T-cell (primary cell): Measurements from ENCODE around the gene HMX2. TPM values are rescaled to one million over a fixed set of nuclear protein-coding genes. Genes with fewer than 3 reads are reported as not detected.

Experiments used
- ATAC-seq, 4 experiments: fragments of 200-7000 bp in 3 of 4; fragments of 150-1000 bp in 1 of 4; cut with Tn5 transposase; replicated peaks in 1 of 4; 1 replicate in 3 of 4; 2 replicates in 1 of 4; pipeline ENCODE4 v1.10.0; 2021; ENCODE audit warnings: moderate library complexity in 3 of 4, mild to moderate bottlenecking in 2 of 4, moderate number of reproducible peaks in 1 of 4
- CTCF ChIA-PET, 2 donors: fragments of 300-600 bp; sonication (Branson Sonifier 250); formaldehyde crosslinking; loops; one replicate each; lab custom pipeline; 2022; ENCODE audit warnings: antibody characterized with exemption in 2 of 2; lab: Charles Lee
- POLR2A ChIA-PET, 2 donors: fragments of 300-600 bp; sonication (Branson Sonifier 250); formaldehyde crosslinking; loops; one replicate each; lab custom pipeline; 2022; ENCODE audit warnings: antibody characterized with exemption in 2 of 2; lab: Charles Lee
- DNase-seq, 35 experiments: peaks; one replicate each; pipeline versions ENCODE4 v3.0.0 to v3.0.0-alpha.2; 2013 to 2023
- H3K27ac ChIP-seq: one replicate; pipeline ENCODE4 v1.5.1; 2013; ENCODE audit warnings: low read length
- H3K27me3 ChIP-seq, 2 experiments: replicated peaks in 1 of 2; 1 replicate in 1 of 2; 2 replicates in 1 of 2; pipeline versions ENCODE4 v1.6.1 to v1.7.0; 2013; ENCODE audit warnings: low read length in 1 of 2, mixed read lengths in 1 of 2; ENCODE audit not compliant: control insufficient read depth in 2 of 2, insufficient read depth in 2 of 2; ENCODE audit errors: extremely low read depth in 1 of 2
- H3K36me3 ChIP-seq, 2 donors: 1 replicate in 1 of 2; 2 replicates in 1 of 2; pipeline versions ENCODE4 v1.6.1 to v1.7.0; 2013; ENCODE audit warnings: low read length in 1 of 2; ENCODE audit not compliant: control insufficient read depth in 2 of 2, insufficient read depth in 1 of 2; ENCODE audit errors: extremely low read depth in 1 of 2
- H3K4me1 ChIP-seq, 2 experiments: 1 replicate in 1 of 2; 2 replicates in 1 of 2; pipeline versions ENCODE4 v1.6.1 to v1.7.0; 2013; ENCODE audit warnings: low read length in 2 of 2, mixed read lengths in 1 of 2; ENCODE audit not compliant: insufficient read depth in 2 of 2, control insufficient read depth in 1 of 2; ENCODE audit errors: extremely low read depth in 1 of 2
- H3K4me3 ChIP-seq, 2 donors: 1 replicate in 1 of 2; 2 replicates in 1 of 2; pipeline versions ENCODE4 v1.5.1 to v1.7.0; 2013; ENCODE audit warnings: mild to moderate bottlenecking in 2 of 2, low read length in 1 of 2, moderate library complexity in 1 of 2; ENCODE audit not compliant: control insufficient read depth in 1 of 2; ENCODE audit errors: extremely low read depth in 1 of 2
- H3K9me3 ChIP-seq: 2 replicates; pipeline ENCODE4 v1.7.0; 2013
- H3K27ac Mint-ChIP-seq, 2 donors: one replicate each; pipeline ENCODE4 v1.8.0; 2020 to 2021; ENCODE audit warnings: mild to moderate bottlenecking in 2 of 2, mixed read lengths in 2 of 2
- H3K27me3 Mint-ChIP-seq, 2 donors: one replicate each; pipeline ENCODE4 v1.8.0; 2021 to 2022; ENCODE audit warnings: mixed read lengths in 2 of 2
- H3K36me3 Mint-ChIP-seq: one replicate; pipeline ENCODE4 v1.8.0; 2021; ENCODE audit warnings: mixed read lengths
- H3K4me1 Mint-ChIP-seq, 3 donors: one replicate each; pipeline ENCODE4 v1.8.0; 2020 to 2022; ENCODE audit warnings: mixed read lengths in 3 of 3, mild to moderate bottlenecking in 1 of 3
- H3K4me3 Mint-ChIP-seq, 3 donors: one replicate each; pipeline ENCODE4 v1.8.0; 2020 to 2022; ENCODE audit warnings: mild to moderate bottlenecking in 3 of 3, mixed read lengths in 3 of 3, moderate library complexity in 3 of 3
- H3K9me3 Mint-ChIP-seq, 3 donors: one replicate each; pipeline ENCODE4 v1.8.0; 2020 to 2022; ENCODE audit warnings: mixed read lengths in 3 of 3
- WGBS: methylation state at CpG from one replicate; pipeline ENCODE4 v1.1.5; 2013; ENCODE audit warnings: missing lambda C conversion rate; ENCODE audit not compliant: insufficient coverage; 5-methylcytosine and 5-hydroxymethylcytosine counted together
- total RNA-seq, 35 experiments: library from RNA in 6 of 35; stranded (reverse) in 6 of 35; fragments of 120-200 nt in 1 of 35; gene quantifications; one replicate each; pipeline versions ENCODE4 v1.2.1 to v1.2.4 and lab custom pipeline; 2013 to 2026

HMX2 gene
- total RNA-seq, 5 donors from 2014 or later (not counting 1 experiment from before 2014, with no cell fraction given): not detected

- Histone ChIP-seq H3K4me1 (no peaks in the 10 kb centered on the region), H3K27me3 (no peaks in the 10 kb centered on the region), H3K27ac (no peak overlapping the region), H3K9me3 (no peaks in the 10 kb centered on the region), H3K4me3 (no peak overlapping the region), H3K36me3 (peaks cover 11 to 14% of the 10 kb centered on the region in 2 donors)
- DNase-seq (no peak), ATAC-seq (no peak)
- Mint-ChIP-seq H3K4me1 (peaks cover 0 to 9% (median 4%) of the 10 kb centered on the region in 3 donors), H3K9me3 (no peaks in the 10 kb centered on the region), H3K27me3 (no peaks in the 10 kb centered on the region), H3K4me3 (no peak overlapping the region), H3K27ac (no peak overlapping the region), H3K36me3 (peaks cover 59% of the 10 kb centered on the region)
- 98% methylated on average over 6 of the region's 9 CpGs for WGBS
- ChIA-PET POLR2A (no interaction called here), CTCF (interaction anchor here in 1 of 2 donors (0.7 kb wide), 1 partner anchor 16 kb away, joined by 6 read pairs; no protein-coding TSS in a partner anchor)
Measured at GRCh38 chr10:123194056-123194455, 46.1 kb downstream of the HMX2 start.

Other genes with a start within 250 kb of the HMX2 start
- gene FAM24A, start 237.5 kb upstream of the HMX2 start, total RNA-seq: not detected
- gene C10orf88, start 193.9 kb upstream of the HMX2 start, total RNA-seq: 10 to 100 TPM in 3 of 5 donors, 1 to 10 TPM in 2; 7.1 to 13.2 (median 11.5) TPM
- 10 to 100 TPM in 2 of 5 donors, 1 to 10 TPM in 3; 3.7 to 12.1 (median 5.2) TPM for gene PSTK, start 167.7 kb upstream of the HMX2 start, total RNA-seq
- 10 to 100 TPM; 22.6 to 68.1 (median 29.4) TPM for gene IKZF5, start 139.3 kb upstream of the HMX2 start, total RNA-seq
- gene ACADSB, start 139.1 kb upstream of the HMX2 start, total RNA-seq: 10 to 100 TPM; 25.3 to 33.8 (median 33.0) TPM
- under 1 TPM in 1 of 5 donors, not detected in 4; 0.33 TPM for gene HMX3, start 12.2 kb upstream of the HMX2 start, total RNA-seq
- gene BUB3, start 6.3 kb downstream of the HMX2 start, total RNA-seq: 100 to 1,000 TPM; 116 to 139 (median 127) TPM